GM18868 (cell line): ENCODE results near the gene DNM2.
"Not testable (repeated sequence)": the region's sequence is repeated elsewhere in the genome, so short reads cannot be mapped to it uniquely, and the experiment has no call there.

Experiments
- ATAC-seq: cut with Tn5 transposase; IDR thresholded peaks from one replicate; pipeline ENCODE4 v1.9.1; 2021; ENCODE audit warnings: mild to moderate bottlenecking, moderate library complexity; ENCODE audit not compliant: unreplicated experiment

DNM2 gene

DNA sequence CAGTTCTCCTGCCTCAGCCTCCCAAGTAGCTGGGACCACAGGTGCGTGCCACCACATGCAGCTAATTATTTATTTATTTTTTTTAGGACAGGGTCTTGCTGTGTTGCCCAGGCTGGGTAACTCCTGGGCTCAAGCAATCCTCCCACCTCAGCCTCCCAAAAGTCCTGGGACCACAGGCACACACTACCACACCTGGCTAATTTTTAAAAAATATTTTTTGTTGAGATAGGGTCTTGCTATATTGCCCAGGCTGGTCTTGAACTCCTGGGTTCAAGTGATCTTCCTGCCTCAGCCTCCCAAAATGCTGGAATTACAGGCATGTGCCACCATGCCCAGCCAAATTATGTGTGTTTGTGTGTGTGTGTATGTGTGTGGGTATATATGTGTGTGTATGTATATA, 139.0 kb downstream of the DNM2 start:
- not testable (repeated sequence) for ATAC-seq

DNA sequence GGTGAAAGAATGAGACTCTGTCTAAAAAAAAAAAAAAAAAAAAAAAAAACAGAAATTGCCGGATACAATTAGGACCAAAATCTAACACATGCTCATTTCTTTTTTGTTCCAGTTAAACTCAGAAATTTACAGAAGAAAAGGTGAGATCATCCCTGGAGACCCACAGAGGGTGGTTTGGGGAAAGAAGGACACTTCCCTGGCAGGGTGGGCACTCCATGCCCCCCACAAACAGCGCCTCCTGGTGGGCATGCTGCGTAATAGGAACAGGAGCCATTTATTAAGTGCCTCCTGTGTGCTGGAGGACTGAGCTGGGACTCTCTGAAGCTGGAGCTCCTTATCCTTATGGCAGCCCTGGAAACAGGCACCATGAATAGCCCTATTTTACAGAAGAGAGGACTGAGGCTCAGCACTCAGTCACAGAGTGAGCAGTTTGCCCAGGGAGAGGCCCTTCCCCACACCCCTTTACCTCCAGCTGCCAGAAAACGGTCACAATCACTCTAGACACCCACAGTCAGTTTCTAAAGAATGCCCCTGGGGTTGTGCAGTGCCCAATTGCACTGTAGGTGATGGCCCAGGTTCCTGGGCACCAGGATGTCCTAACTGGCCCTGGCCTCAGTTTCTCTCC, 140.4 kb downstream of the DNM2 start:
- no peak for ATAC-seq

DNA sequence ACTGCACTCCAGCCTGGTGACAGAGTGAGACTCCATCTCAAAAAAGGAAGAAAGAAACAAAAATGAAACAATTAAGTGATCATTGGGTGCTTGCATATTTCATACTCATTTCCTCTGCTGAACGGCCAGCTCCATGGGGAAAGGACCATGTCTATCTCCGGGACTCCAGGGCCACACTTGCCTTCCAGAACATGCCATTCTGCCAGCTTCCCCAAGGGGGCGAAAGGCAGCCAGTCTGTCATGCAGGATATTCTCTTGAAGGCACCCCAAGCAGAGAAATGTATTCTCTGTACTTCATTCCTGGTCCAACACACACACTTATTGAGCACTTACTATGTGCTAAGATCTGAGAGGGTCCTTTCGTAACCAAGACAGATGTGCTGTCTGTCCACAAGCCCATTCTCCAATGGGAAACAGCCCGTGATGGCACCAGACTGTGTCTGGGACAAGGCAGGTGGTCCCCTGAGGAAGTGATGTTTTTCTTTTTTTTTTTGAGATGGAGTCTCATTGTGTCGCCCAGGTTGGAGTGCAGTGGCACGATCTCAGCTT, 143.3 kb downstream of the DNM2 start:
- no peak for ATAC-seq

DNA sequence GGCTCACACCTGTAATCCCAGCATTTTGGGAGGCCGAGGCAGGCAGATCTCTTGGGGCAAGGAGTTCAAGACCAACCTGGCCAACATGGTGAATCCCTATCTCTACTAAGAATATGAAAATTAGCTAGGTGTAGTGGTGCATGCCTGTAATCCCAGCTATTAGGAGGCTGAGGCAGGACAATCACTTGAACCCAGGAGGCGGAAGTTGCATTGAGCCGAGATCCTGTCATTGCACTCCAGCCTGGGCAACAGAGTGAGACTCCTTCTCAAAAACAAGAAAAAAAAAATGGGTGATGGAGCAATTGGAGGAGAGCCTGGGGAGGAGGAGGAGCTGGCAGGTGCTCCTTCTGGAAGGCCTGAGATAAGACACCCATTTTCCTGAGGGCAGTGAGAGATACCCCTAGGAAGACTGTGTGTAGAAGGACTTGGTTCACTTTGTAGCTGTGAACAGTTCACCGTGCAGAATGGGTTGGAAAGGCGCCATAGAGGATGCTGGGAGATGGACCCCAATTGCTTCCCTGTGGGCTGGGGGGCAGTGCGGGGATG, 144.8 kb downstream of the DNM2 start:
- ATAC-seq: no peak

- ATAC-seq: no peak
These were observed 145.3 kb downstream of the DNM2 start for GRCh38 chr19:10863107-10863717.

- no peak for ATAC-seq
These were observed 146.6 kb downstream of the DNM2 start for GRCh38 chr19:10864538-10864899.

DNA sequence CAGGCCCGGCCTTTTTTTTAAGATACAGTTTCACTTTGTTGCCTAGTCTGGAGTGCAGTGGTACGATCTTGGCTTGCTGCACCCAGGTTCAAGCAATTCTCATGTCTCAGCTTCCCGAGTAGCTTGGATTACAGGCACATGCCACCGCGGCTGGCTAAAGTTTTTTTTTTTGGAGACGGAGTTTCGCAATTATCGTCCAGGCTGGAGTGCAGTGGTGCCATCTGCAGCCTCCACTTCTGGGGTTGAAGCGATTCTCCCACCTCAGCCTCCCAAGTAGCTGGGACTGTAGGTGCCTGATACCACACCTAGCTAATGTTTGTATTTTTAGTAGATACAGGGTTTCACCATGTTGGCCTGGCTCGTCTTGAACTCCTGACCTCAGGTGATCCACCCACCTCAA, 148.6 kb downstream of the DNM2 start:
- no peak for ATAC-seq

DNA sequence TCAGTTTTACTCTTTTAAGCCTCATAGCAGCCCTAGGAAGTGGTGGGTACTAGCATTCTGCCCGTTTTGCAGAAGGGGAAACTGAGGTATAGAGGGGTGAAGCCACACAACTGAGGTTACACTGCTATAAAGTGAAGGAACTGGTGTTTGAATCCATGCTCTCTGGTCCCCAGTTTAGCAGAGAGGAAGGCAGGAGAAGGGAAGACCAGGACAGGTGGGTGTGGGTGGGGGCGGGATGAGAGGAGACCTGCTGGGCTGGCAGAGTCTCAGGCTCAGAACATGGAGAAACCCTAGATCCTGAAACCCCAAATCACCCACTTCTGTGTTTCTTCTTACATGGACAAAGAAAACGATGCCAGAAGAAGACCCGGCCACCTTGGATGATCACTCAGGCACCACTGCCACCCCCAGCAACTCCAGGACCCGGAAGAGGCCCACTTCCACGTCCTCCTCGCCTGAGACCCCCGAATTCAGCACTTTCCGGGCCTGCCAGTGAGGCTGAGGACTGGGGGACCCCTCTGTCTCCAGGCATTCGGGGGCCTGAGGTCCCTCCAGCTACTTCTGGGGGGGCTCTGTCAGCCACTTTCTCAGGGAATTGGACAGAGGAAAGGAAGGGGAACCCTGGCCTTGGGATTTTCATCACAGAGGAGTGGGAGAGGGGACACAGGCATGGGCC, 151.1 kb downstream of the DNM2 start:
- ATAC-seq: no peak

GRCh38 chr19:10869872-10870311, 152.0 kb downstream of the DNM2 start:
- not testable (repeated sequence) for ATAC-seq

DNA sequence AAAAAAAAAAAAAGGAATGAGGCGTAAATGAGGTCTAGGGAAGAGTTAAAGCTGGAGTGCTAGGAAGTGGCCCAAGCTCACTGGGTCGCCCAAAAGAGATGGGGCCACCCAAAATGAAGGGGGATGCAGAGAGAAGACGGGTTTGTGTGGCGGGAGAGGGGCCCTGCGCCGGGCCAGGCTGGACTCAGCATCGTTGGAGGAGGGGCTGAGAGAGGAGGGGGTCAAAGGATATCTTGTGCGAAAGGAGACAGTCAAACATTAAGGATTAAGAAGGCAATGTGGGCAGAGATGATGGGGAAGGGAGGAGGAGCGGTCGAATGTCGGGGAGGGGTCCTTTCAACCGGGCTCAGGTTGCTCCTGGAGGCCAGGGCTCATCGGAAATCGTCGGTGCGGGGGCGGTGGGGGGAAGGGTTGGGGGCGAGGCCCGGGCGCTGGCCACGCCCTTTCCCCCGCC, 152.6 kb downstream of the DNM2 start:
- no peak for ATAC-seq

GRCh38 chr19:10870955-10871603, 153.2 kb downstream of the DNM2 start, which contains the start of gene CARM1:
CARM1 (plus strand) TSS chr19:10871553; CDS start chr19:10871703, 150 bp downstream.
- ATAC-seq: peak; percentile 74

DNA sequence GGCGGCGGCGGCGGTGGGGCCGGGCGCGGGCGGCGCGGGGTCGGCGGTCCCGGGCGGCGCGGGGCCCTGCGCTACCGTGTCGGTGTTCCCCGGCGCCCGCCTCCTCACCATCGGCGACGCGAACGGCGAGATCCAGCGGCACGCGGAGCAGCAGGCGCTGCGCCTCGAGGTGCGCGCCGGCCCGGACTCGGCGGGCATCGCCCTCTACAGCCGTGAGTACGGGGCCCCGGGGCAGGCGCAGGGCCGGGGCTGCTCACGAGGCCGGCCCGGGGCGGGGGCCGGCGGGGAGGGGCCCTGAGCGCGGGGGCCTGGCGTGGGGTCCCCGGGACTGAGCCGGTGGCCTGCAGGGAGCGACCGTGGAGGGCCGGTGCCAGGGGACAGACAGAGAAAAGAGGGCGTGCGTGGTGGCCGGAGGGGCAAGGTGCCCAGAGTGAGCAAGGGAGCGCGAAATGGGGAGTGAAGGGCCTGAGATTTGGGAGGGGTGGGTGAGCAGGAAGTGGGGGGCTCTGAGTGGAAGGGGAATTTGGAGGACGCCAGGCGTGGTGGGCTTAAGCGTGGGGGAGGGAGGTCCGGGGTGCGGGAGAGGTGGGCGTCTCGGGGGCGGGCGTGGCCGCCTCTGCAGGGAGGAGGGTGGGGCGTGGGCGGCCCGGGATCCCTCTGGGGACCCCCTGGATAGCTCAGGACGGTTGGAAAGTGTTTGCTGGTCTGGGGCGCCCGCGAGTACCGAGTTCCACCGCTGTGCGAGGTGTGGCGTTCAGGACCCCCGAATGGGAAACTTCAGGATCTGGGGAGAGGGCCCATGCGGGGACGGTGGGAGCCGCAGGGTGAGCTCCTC, 154.0 kb downstream of the DNM2 start:
- peak; percentile 1 for ATAC-seq

GRCh38 chr19:10872546-10873107, 154.7 kb downstream of the DNM2 start:
- ATAC-seq: no peak

DNA sequence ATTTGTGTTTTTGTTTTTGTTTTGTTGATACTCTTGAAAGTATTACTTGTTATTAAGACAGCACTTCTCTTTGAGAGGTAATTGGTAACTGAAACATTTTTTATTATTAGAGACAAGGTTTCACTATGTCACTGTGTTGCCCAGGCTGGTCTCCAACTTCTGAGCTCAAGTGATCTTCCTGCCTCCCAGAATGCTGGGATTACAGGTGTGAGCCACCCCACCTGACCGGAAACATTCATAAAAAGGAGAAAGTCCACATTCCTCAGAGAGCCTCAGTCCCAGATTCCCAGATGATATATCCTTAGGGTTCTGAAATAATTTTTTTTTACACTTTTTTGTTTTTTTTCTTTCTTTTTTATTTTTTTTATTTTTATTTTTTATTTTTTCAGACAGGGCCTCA, 156.1 kb downstream of the DNM2 start:
- no peak for ATAC-seq

DNA sequence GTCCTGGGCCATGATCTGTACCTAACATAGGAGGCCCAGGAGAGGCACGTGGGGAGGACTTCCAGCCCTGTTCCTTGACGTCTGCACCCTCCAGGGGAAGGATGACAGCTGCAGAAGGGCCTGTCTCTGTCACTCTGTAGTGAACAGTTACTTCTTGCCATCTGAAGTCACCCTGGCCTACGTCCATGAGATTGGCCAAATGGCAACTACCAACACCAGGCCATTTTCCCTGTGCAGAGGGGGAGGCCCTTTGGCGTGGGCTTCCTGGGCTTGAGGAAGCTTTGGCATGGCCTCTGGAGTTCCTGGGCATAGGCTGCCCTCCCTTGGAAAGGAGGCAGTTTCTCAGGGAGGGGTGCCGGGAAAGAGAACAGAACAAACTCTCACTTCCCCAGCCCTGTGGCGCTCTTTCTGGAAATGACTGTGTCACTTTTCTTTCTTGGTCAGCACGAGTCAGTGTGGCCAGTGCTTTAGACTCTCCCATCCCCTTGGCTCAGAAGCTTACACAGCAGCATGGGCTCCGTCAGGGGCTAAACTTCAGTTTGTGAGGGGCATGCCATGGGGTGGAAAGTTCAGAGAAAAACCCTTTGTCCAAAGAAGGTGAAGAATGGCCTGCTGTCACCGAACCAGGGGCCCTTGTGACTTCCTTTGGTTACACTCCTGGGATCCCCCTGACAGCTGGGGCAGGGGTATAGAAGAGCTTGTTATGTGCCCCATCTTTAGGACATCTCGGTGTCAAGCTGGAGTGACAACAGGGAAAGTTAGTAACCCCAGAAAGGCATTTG, 158.8 kb downstream of the DNM2 start:
- peak; percentile 65 for ATAC-seq

- ATAC-seq: not testable (repeated sequence)
These were observed 159.7 kb downstream of the DNM2 start for GRCh38 chr19:10877608-10878007.

GRCh38 chr19:10878253-10878652, 160.4 kb downstream of the DNM2 start:
- ATAC-seq: no peak
